ENCODE measurements around the gene MAN2A1.

DNA sequence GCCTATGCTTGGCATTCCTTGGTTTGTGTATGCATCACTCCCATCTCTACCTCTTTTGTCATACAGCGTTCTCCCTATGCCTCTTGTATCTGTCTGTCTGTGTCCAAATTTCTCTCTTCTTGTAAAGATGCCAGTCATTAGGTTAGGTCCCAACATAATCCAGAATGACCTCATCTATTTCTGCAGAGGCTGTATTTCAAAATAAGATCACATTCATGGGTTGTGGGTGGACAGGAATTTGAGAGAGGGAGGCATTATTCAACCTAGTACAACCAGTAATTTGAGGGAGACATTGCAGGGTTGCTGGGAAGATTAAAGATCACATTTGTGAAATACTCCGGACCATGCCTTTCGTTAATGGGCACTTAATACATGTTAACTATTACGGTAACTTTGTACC is 155.0 kb downstream of the MAN2A1 start:
- TF ChIP-seq, protein P1, sequence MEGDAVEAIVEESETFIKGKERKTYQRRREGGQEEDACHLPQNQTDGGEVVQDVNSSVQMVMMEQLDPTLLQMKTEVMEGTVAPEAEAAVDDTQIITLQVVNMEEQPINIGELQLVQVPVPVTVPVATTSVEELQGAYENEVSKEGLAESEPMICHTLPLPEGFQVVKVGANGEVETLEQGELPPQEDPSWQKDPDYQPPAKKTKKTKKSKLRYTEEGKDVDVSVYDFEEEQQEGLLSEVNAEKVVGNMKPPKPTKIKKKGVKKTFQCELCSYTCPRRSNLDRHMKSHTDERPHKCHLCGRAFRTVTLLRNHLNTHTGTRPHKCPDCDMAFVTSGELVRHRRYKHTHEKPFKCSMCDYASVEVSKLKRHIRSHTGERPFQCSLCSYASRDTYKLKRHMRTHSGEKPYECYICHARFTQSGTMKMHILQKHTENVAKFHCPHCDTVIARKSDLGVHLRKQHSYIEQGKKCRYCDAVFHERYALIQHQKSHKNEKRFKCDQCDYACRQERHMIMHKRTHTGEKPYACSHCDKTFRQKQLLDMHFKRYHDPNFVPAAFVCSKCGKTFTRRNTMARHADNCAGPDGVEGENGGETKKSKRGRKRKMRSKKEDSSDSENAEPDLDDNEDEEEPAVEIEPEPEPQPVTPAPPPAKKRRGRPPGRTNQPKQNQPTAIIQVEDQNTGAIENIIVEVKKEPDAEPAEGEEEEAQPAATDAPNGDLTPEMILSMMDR (IDR thresholded peaks at IDR 0.05; ENCODE audit: low read length): no peak
- no peak for TF ChIP-seq EZH2 (IDR thresholded peaks at IDR 0.05; ENCODE audit: borderline replicate concordance, low read length)
